GM18526 (cell line): ENCODE measurements around the gene MRPL55.

Source experiments
- POLR2A ChIP-seq: IDR thresholded peaks from 3 replicates; pipeline ENCODE4 v1.6.1; 2011; ENCODE audit not compliant: insufficient read length; ENCODE audit errors: extremely low read depth

The MRPL55 gene

DNA sequence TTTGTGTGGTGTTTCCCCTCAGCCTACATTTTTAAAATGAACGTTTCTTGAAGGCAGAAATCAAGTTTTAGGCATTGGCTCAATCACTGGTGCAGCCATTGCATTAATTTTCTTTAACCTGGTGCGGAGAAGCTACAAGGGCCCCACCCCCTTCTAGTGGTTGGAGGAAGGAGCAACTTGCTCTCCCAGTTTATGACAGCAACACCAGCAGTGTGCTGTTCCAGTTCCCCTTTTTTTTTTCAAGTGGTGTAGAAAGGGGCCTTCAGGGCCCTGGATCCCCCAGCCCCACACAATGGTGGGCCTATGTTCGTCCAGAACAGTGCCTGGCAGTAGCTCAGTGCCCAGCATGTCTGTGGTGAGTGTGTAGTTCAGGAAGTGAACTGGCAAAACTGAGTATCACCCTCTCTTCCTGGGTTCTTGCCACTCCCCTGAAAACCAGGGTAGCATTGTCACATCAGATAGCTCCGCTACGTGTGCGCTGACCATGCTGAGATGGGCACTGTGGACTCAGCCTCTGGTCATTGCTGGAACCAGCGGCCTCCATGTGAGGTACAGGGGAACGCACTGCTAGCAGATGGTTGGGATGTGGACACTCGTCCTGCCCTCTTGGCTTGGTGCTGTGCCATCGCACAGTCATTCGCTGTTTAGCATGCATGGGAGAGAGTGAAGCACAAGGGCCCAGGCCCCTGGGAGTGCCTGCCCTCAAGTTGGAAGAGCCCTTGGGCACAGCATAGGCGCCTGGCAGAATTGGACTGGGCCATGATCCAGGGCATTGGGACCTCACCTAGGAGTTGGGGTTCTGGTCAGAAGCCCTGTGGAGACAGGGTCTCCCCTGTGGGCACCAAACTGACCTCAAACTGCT lies 19.3 kb downstream of the MRPL55 start:
- no peak for TF ChIP-seq POLR2A

GRCh38 chr1:228088586-228089498 lies 20.3 kb downstream of the MRPL55 start:
- peak; percentile 18 for TF ChIP-seq POLR2A

- TF ChIP-seq POLR2A: no peak
Observed at GRCh38 chr1:228087771-228088251, 21.3 kb downstream of the MRPL55 start.

DNA sequence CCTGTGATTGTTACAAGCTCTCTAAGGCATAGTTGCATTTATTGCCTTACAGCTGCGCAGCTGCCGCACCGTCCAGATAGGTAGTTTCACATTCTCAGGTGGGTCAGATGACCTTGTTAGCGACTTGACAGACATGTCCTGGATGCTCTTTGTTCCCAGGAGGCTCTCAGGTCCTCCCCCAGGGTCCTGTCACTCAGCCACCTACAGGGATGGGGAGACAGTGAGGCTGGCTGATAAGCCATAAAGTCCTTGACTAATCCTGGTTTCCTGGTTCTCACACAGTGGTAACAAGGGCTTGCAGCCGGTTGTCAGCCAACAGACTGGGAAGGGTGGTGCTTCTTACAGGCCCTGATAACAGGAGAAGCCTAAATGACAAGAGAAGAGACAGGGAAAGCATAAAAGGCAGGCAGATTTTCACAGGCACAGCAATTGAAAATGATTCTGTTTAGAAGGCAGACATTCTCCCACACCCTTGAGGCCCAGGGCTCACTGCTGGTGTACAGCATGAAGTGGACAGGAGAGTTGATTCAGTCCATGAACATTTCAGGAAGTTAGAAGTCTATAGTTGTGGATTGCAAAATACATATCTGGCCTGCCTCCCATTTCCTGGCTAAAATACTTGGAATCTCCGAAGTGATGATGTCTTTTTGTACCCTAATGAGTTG lies 23.7 kb downstream of the MRPL55 start:
- no peak for TF ChIP-seq POLR2A

DNA sequence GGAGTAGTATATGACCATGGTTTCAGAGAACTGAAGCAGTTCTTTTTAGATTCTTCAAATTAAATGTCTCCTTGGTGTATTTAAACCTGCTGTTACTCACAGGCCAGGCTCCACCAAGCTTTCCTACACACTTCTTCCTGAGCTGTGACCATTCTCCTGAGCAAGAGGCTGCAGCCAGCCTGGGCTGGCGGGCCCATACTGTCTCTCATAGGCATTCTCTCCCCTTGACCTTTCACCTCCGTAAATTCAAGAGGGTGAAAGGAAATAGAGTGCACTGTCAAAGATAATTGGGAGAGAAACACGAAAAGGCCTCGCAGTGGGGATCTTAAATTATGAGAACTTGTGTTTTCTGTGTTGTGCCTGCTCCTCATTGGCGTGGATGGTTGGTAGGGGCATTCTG lies 24.3 kb downstream of the MRPL55 start:
- no peak for TF ChIP-seq POLR2A

DNA sequence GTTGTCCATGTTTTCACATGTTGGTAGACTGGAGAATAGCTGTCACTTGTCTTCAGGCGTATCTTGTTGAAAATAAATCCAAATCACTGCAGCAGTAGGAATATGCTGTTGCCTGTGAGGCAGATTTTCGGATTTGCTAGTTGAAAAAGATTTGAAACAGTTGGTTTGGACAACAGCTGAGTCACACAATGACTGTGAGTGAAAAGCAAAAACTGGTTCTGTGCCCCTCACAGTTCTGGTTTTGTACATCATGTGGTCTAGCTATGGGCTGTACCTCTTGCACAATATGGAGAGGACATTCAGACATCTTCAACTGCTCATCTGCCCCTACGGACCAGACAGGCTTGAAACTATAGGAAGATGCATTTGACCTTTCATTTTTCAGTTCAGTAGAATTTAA lies 24.8 kb downstream of the MRPL55 start:
- TF ChIP-seq POLR2A: no peak

- TF ChIP-seq POLR2A: no peak
Observed at GRCh38 chr1:228083871-228084278, 25.2 kb downstream of the MRPL55 start.

- TF ChIP-seq POLR2A: no peak
Observed at GRCh38 chr1:228082918-228083870, 25.9 kb downstream of the MRPL55 start.

DNA sequence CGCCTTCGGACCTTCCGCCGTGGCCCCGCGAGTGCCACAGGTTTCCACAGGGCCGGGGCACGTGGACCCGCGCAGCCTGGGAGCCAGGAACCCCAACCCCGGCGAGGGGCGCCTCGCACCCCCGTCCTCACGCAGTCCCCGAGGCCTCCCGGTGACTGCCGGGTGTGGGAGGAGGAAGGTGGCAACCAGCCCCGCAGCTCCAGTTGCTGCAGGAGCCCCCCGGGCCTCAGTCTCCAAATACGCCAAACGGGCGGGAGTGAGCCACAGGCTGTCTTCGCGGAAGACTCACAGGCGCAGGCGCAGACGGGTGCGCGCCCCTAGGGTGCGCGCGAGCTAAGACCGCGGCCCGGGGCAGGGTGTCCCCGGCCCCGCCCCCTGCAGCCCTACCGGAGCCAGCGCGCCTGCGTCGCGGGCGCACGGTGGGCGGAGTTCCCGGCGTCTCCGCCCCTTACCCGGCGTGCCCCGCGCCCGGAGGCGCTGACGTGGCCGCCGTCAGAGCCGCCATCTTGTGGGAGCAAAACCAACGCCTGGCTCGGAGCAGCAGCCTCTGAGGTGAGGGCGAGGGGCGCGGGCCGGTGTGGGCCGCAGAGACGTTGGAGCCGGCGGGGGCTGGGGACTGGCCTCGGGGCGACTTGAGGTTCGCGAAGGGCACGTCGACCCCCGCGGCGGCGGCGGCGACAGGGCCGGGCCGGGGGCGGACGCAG lies 26.7 kb downstream of the MRPL55 start, which contains the start of gene ARF1:
TSS of gene ARF1 (plus strand) at position 495 of the 704 bp plus-strand sequence. CDS start 14,407 bp downstream, outside the sequence.
- TF ChIP-seq POLR2A: peak; percentile 93

DNA sequence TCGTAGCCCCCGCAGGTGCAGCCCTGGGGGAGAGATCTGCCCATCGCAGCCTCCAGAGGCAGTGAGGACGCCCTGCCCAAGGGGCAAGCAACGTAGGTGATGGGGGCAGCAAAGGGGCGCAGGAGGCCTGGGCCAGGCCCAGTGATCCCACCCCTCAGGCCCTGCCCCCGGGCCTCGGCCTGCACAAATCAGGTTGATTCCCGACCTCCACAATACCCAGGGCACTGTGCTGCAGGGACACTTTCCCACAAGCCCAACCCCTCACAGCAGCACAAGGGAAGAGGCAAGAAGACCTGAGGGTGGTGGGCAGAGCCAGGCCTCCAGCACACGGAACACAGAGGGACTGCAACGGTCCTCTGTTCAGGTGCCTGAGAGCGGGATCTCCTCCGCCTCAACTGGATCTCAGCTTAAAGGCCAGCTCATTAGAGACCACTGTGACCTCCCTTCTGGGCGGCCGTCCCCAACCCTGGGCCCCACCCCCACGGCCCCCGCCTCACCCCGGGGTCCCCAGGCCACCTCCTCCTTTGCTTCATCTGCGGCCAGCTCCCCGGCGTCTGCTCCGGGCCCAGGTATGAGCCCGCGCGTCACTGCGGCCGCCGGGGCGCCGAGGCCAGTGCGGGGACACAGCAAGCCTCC lies 27.4 kb downstream of the MRPL55 start:
- no peak for TF ChIP-seq POLR2A

DNA sequence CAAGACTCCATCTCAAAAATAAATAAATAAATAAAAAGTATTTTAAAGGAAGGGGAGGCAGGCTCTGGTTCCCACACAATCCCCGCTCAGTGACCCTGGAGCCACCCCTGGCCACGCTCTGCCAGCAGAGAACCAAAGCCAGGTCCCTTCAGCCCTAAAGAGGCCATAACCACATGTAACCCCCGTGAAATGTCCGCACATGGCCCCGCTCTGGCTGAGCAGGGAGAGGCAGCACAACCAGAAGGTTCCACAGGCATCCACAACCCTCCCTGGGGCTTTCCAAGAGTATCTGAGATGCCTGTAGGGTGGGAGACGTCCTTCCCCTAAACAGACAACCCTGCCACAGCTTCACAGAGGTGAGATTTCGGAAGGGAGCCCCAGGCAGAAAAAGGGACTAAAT lies 28.0 kb downstream of the MRPL55 start:
- TF ChIP-seq POLR2A: no peak

- TF ChIP-seq POLR2A: no peak
Observed at GRCh38 chr1:228079601-228080263, 29.4 kb downstream of the MRPL55 start.
